Naive thymus-derived CD4-positive, alpha-beta T cell (primary cell): ENCODE results near the gene PGC. TPM values are rescaled to one million over a fixed set of nuclear protein-coding genes. Genes with fewer than 3 reads are reported as not detected.
A peak's percentile ranks its signal among the peaks of the same experiment; 100 is the strongest.

Source experiments
- ATAC-seq: fragments of 150-1000 bp; cut with Tn5 transposase; 2 replicates; pipeline ENCODE4 v1.10.0; 2021; ENCODE audit warnings: mild to moderate bottlenecking, moderate library complexity
- CTCF ChIA-PET: fragments of 350-600 bp; sonication (Branson Sonifier 250); formaldehyde crosslinking; loops from one replicate; lab custom pipeline; 2021; ENCODE audit warnings: antibody characterized with exemption; lab: Charles Lee
- POLR2A ChIA-PET: fragments of 350-600 bp; sonication (Branson Sonifier 250); formaldehyde crosslinking; loops from one replicate; lab custom pipeline; 2021; ENCODE audit warnings: antibody characterized with exemption, inconsistent platforms; lab: Charles Lee
- DNase-seq, 9 donors: peaks; one replicate each; pipeline versions ENCODE4 v3.0.0 to v3.0.0-alpha.2; 2020 to 2022; ENCODE audit warnings: mixed read lengths in 1 of 9
- H3K27ac ChIP-seq: one replicate; pipeline ENCODE4 v1.7.0; 2013; ENCODE audit warnings: mild to moderate bottlenecking, low read depth, low read length, moderate library complexity
- H3K27me3 ChIP-seq, 2 donors: one replicate each; pipeline ENCODE4 v1.7.0; 2013; ENCODE audit warnings: low read length in 2 of 2, mild to moderate bottlenecking in 2 of 2, moderate library complexity in 2 of 2; ENCODE audit not compliant: control insufficient read depth in 2 of 2, insufficient read depth in 2 of 2
- H3K36me3 ChIP-seq, 3 experiments: 1 replicate in 2 of 3; 2 replicates in 1 of 3; pipeline ENCODE4 v1.7.0; 2013; ENCODE audit warnings: low read length in 3 of 3, mild to moderate bottlenecking in 3 of 3, moderate library complexity in 1 of 3; ENCODE audit not compliant: insufficient read depth in 3 of 3, control insufficient read depth in 2 of 3
- H3K4me1 ChIP-seq, 2 donors: one replicate each; pipeline ENCODE4 v1.7.0; 2013; ENCODE audit warnings: low read length in 2 of 2, mild to moderate bottlenecking in 2 of 2, moderate library complexity in 1 of 2; ENCODE audit not compliant: control insufficient read depth in 2 of 2, insufficient read depth in 2 of 2
- H3K4me3 ChIP-seq: 2 replicates; pipeline ENCODE4 v1.7.0; 2013; ENCODE audit warnings: mild to moderate bottlenecking, low read length
- H3K9me3 ChIP-seq, 3 experiments: 1 replicate in 2 of 3; 2 replicates in 1 of 3; pipeline ENCODE4 v1.7.0; 2013; ENCODE audit warnings: low read length in 3 of 3; ENCODE audit not compliant: control insufficient read depth in 2 of 3
- H3K27ac Mint-ChIP-seq, 9 donors: one replicate each; pipeline ENCODE4 v1.8.0; 2020 to 2022; ENCODE audit warnings: mixed read lengths in 9 of 9, mild to moderate bottlenecking in 8 of 9, moderate library complexity in 5 of 9, inconsistent platforms in 2 of 9
- H3K27me3 Mint-ChIP-seq, 5 donors: one replicate each; pipeline ENCODE4 v1.8.0; 2021 to 2022; ENCODE audit warnings: mixed read lengths in 5 of 5, mild to moderate bottlenecking in 1 of 5
- H3K36me3 Mint-ChIP-seq, 5 donors: one replicate each; pipeline ENCODE4 v1.8.0; 2020 to 2022; ENCODE audit warnings: mixed read lengths in 5 of 5, mild to moderate bottlenecking in 3 of 5, inconsistent platforms in 1 of 5
- H3K4me1 Mint-ChIP-seq, 7 donors: one replicate each; pipeline ENCODE4 v1.8.0; 2020 to 2022; ENCODE audit warnings: mixed read lengths in 7 of 7, mild to moderate bottlenecking in 3 of 7, inconsistent platforms in 1 of 7
- H3K4me3 Mint-ChIP-seq, 10 donors: one replicate each; pipeline ENCODE4 v1.8.0; 2020 to 2022; ENCODE audit warnings: mild to moderate bottlenecking in 10 of 10, mixed read lengths in 10 of 10, moderate library complexity in 6 of 10, inconsistent platforms in 2 of 10
- H3K9me3 Mint-ChIP-seq, 11 donors: one replicate each; pipeline ENCODE4 v1.8.0; 2020 to 2022; ENCODE audit warnings: mixed read lengths in 11 of 11, mild to moderate bottlenecking in 4 of 11, inconsistent platforms in 1 of 11, moderate library complexity in 1 of 11
- intact Hi-C, 2 donors: fragments of 100-400 bp; cut with micrococcal nuclease; formaldehyde crosslinking; loops; one replicate each; pipeline ENCODE4 v1.15.1; 2023
- polyA plus RNA-seq, 2 donors: library from polyadenylated mRNA; unstranded; fragments of 300-500 nt; fragmentation: Illumina TruSeq; gene quantifications; one replicate each; pipeline ENCODE4 v1.2.3, GENCODE V29; 2021
- total RNA-seq, 6 experiments: library from RNA in 5 of 6; stranded (reverse) in 5 of 6; gene quantifications; 1 replicate in 5 of 6; 2 replicates in 1 of 6; pipeline ENCODE4 v1.2.3 and lab custom pipeline; 2021 to 2026

The PGC gene
- total and polyA plus RNA-seq, 7 experiments from 2014 or later, result not detected

DNA sequence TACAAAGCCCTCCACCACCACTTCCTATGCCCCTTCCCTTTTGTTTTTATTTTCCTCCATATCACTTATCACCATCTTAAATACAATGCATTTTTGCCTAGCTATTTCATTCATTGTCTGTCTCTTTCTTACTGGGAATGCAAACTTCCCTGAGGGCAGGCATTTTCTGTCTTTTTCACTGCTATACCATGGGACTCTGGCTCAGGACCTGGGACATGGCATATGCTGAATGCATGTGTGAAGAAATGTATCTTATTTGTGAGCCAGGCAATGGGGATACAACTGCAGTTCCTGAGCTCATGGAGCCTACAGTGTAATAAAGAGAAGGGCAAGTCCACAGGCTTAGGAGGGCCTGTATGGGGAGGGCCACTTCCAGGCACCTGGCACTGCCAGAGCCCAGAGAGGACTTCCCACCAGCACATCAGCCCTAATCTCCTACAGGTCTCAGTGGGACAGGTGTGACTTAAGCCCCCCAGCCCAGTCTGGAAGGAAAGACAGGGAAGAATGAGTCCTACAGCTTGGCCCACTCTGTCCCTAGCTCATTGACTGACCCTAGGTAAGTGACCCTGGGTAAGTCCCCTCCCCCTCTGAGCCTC is 55.0 kb downstream of the PGC start:
- peak overlapping the region in 1 of 9 donors; percentile 53 for H3K27ac Mint-ChIP-seq
- intact Hi-C loops, result no loop called here
- H3K9me3 Mint-ChIP-seq, result no peaks in the 10 kb centered on the region
- no peak overlapping the region for H3K4me3 Mint-ChIP-seq
- ATAC-seq (no peak), DNase-seq (no peak)
- ChIA-PET POLR2A (no interaction called here), CTCF (interaction anchor here (1.2 kb wide), 1 partner anchor 9 kb away, joined by 4 read pairs; no protein-coding TSS in a partner anchor)
- H3K27me3 Mint-ChIP-seq, result no peaks in the 10 kb centered on the region
- H3K4me1 Mint-ChIP-seq, result peaks cover 0 to 15% (median 0%) of the 10 kb centered on the region in 7 donors
- peaks cover 0 to 8% (median 0%) of the 10 kb centered on the region in 3 experiments for H3K36me3 ChIP-seq
- no peak overlapping the region for H3K4me3 ChIP-seq
- peaks cover 0 to 17% (median 2%) of the 10 kb centered on the region in 5 donors for H3K36me3 Mint-ChIP-seq
- H3K9me3 ChIP-seq, result no peaks in the 10 kb centered on the region
- H3K27me3 ChIP-seq, result no peaks in the 10 kb centered on the region
- H3K27ac ChIP-seq, result no peak overlapping the region
- no peaks in the 10 kb centered on the region for H3K4me1 ChIP-seq

DNA sequence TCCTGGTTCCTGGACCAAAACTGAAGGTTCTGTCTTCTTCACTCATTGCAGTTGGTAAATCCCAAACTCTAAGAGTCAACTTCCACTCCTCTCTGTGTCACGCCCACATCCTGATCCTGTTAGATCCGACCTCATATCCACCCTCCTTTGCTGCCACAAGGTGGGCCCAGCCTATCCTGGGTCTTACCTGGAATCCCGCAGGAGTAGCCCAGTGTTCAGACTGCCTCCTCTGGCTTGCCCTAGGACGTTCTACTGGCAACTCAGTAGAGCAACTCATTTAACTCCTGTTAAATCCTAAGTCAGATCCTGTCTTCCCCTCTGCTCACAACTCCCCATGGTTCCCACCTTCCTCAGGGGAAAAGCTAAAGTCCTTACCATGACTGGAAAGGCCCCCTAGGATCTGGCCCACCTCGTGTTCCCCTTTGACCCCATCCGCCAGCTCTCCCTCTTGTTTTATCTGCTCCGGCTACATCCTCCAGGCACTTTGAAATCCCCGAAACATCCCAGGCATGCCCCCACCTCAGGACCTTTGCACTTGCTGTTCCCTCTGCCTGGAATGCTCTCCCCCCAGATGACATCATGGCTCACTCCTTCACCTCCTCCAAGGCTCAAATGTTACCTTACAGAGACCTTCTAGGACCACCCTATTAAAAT is 55.6 kb downstream of the PGC start:
- Histone ChIP-seq H3K4me1 (no peaks in the 10 kb centered on the region), H3K27me3 (no peaks in the 10 kb centered on the region), H3K36me3 (peaks cover 0 to 8% (median 0%) of the 10 kb centered on the region in 3 experiments), H3K27ac (no peak overlapping the region), H3K4me3 (no peak overlapping the region), H3K9me3 (no peaks in the 10 kb centered on the region)
- Mint-ChIP-seq H3K4me3 (no peak overlapping the region), H3K9me3 (no peaks in the 10 kb centered on the region), H3K4me1 (peaks cover 0 to 15% (median 0%) of the 10 kb centered on the region in 7 donors), H3K27me3 (no peaks in the 10 kb centered on the region), H3K27ac (peak overlapping the region in 2 of 9 donors; percentile 42 to 53), H3K36me3 (peaks cover 0 to 17% (median 2%) of the 10 kb centered on the region in 5 donors)
- ATAC-seq (no peak), DNase-seq (no peak)
- ChIA-PET CTCF (interaction anchor here (1.2 kb wide), 1 partner anchor 8 kb away, joined by 4 read pairs; no protein-coding TSS in a partner anchor), POLR2A (interaction anchor here (0.7 kb wide), 1 partner anchor 1980 kb away, joined by 3 read pairs; no protein-coding TSS in a partner anchor)
- intact Hi-C loops, result no loop called here

DNA sequence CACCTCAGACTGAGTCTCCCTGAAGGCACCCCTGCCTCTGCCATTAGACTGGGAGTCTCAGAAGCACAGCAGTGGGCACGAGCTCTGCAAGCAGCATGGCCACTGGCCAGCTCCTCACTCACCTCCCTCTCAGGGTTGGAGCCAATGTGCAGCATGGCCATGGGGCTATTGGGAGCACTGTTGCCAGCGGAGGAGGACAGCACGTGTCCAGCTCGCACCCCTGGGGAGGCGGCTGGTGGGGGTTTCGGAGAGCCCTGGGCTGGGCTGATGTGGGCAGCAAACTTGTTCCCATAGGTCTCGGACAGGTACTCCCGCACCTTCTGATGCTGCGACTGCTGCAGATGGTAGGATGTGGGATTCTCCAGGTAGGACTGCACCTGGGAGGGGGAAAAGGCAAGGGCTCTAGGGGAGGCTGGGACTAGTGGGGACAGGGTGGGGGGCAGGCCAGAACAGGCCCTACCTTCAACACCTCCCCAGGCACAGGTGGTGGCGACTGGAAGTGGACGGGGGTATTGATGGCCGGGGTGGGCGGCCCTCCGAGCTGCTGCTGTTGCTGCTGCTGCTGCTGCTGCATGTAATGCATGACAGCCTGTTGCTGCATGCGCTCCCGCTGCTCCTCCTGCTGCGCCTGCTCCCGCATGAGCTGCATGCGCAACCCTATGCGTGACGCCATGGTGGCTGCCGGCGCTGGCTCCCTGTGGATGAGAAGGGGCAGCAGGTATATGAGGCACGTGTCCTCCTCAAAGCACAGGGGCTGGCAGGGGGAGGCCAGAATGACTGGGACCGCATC is 56.5 kb downstream of the PGC start:
- ChIA-PET POLR2A (interaction anchor here (0.7 kb wide), 1 partner anchor 1981 kb away, joined by 3 read pairs; no protein-coding TSS in a partner anchor), CTCF (no interaction called here)
- Histone ChIP-seq H3K4me3 (no peak overlapping the region), H3K27ac (no peak overlapping the region), H3K27me3 (no peaks in the 10 kb centered on the region), H3K9me3 (no peaks in the 10 kb centered on the region), H3K36me3 (peaks cover 0 to 8% (median 0%) of the 10 kb centered on the region in 3 experiments), H3K4me1 (no peaks in the 10 kb centered on the region)
- H3K4me3 Mint-ChIP-seq, result no peak overlapping the region
- peaks cover 0 to 15% (median 0%) of the 10 kb centered on the region in 7 donors for H3K4me1 Mint-ChIP-seq
- no peak for ATAC-seq
- intact Hi-C loops, result no loop called here
- no peaks in the 10 kb centered on the region for H3K27me3 Mint-ChIP-seq
- no peaks in the 10 kb centered on the region for H3K9me3 Mint-ChIP-seq
- peaks cover 0 to 17% (median 2%) of the 10 kb centered on the region in 5 donors for H3K36me3 Mint-ChIP-seq
- DNase-seq, result no peak
- H3K27ac Mint-ChIP-seq, result no peak overlapping the region

DNA sequence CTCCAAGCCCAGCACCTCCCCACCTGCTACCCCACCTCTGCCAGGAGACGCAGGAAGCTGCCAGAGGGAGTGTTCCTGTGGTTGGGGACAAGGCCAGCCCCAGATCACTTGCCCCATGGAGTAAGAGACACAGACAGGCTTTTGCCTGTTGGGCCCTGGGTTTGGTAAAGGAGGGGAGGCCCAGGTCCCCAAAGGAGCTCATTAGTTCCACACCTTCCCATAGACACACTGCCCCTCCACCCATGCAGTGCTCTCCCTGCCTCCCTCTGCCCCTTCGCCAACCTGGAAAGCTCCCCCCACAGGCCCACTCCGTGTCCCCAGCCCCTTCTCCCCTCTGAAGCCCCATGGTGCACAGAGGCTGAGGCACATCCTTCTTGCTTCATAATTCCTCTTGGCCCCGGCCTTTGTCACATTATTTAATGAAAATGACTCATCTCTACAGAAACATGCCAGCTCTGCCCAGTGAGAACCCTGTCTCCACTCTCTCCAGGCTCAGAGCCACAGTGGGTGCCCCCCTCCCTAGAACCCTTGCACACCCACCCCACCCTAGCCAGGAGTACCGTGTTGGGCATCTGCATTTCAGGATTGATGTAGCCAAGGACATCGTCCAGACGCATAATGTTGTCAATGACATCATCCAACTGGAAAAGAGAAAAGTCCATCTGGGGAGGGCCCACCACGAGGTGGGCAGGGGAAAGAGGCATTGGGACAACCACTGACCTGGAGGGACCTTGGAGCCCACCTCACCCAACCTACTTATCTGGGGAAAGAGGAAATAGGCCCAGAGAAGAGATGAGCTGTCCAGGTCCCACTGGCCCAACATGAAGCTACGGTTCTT is 57.8 kb downstream of the PGC start:
- Histone ChIP-seq H3K9me3 (no peaks in the 10 kb centered on the region), H3K27ac (no peak overlapping the region), H3K36me3 (peaks cover 0 to 8% (median 0%) of the 10 kb centered on the region in 3 experiments), H3K4me3 (no peak overlapping the region), H3K27me3 (no peaks in the 10 kb centered on the region), H3K4me1 (no peaks in the 10 kb centered on the region)
- Mint-ChIP-seq H3K4me1 (peaks cover 0 to 15% (median 0%) of the 10 kb centered on the region in 7 donors), H3K27me3 (no peaks in the 10 kb centered on the region), H3K36me3 (peaks cover 0 to 17% (median 2%) of the 10 kb centered on the region in 5 donors), H3K9me3 (no peaks in the 10 kb centered on the region), H3K27ac (no peak overlapping the region), H3K4me3 (no peak overlapping the region)
- DNase-seq (no peak), ATAC-seq (no peak)
- POLR2A ChIA-PET, result no interaction called here
- CTCF ChIA-PET, result interaction anchor here (0.6 to 1.2 kb wide), 3 partner anchors 12 to 423 kb away, joined by 3 to 7 read pairs (median 5); no protein-coding TSS in a partner anchor
- intact Hi-C loops, result no loop called here

DNA sequence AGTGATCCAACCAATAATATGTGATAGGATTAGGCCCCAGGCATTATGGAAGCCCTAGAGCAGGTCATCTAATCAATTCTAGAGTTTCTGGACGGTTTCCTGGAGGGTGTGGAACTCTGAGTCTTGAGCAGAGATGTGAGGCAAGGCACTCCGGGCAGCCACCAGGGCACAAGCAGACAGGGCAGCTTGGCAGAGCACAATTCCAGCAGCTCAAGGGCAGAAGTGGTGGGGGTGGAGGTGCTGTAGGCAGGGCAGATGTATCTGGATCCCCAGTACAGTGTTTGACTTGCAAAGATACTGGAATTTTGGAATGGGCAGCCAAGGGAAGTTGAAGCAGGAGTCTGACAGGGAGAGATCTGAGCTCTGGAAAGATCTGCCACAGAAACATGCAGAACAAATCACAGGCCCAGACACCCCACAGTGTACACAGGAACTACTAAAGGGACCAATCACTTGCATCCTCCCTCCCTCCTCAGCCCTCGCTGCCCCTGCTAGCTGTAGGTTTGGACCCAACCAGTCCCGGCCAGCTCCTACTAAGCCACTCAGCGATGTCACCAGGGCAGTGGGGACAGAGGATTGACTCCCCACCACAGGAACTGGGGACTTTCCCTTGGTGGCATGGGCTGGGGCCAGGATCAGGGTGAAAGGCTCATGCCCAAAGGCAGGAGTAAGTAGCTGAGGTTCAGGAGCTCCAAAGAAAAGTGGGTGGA is 58.8 kb downstream of the PGC start:
- DNase-seq, result no peak
- H3K36me3 Mint-ChIP-seq, result peaks cover 0 to 17% (median 2%) of the 10 kb centered on the region in 5 donors
- Histone ChIP-seq H3K4me3 (no peak overlapping the region), H3K9me3 (no peaks in the 10 kb centered on the region), H3K36me3 (peaks cover 0 to 8% (median 0%) of the 10 kb centered on the region in 3 experiments), H3K27me3 (no peaks in the 10 kb centered on the region), H3K27ac (no peak overlapping the region), H3K4me1 (peaks cover 0 to 4% of the 10 kb centered on the region in 2 donors)
- ChIA-PET CTCF (interaction anchor here (0.6 to 1.2 kb wide), 2 partner anchors 24 to 87 kb away, joined by 3 to 5 read pairs; no protein-coding TSS in a partner anchor), POLR2A (no interaction called here)
- H3K4me3 Mint-ChIP-seq, result no peak overlapping the region
- peaks cover 0 to 15% (median 5%) of the 10 kb centered on the region in 7 donors for H3K4me1 Mint-ChIP-seq
- no peak for ATAC-seq
- H3K27me3 Mint-ChIP-seq, result no peaks in the 10 kb centered on the region
- H3K9me3 Mint-ChIP-seq, result no peaks in the 10 kb centered on the region
- intact Hi-C loops, result no loop called here
- H3K27ac Mint-ChIP-seq, result peak overlapping the region in 3 of 9 donors; percentile 73 to 87 (median 82)
